H9 (cell line): ENCODE data around the gene KIZ. TPM values are rescaled to one million over a fixed set of nuclear protein-coding genes. Genes with fewer than 3 reads are reported as not detected.

ENCODE experiments used
- DNase-seq: peaks from one replicate; pipeline ENCODE4 v3.0.0-alpha.2; 2017
- H2AFZ ChIP-seq: one replicate; pipeline ENCODE4 v1.6.1; 2013; ENCODE audit warnings: mild to moderate bottlenecking, low read length, control low read depth, moderate library complexity
- H2AK5ac ChIP-seq: 2 replicates; pipeline ENCODE4 v1.6.1; 2013; ENCODE audit warnings: low read length, control low read depth, mixed read lengths; ENCODE audit not compliant: insufficient read length
- H2BK120ac ChIP-seq: one replicate; pipeline ENCODE4 v1.6.1; 2013; ENCODE audit warnings: low read depth, mild to moderate bottlenecking, low read length, control low read depth, inconsistent platforms; ENCODE audit not compliant: poor library complexity, severe bottlenecking
- H2BK12ac ChIP-seq: 2 replicates; pipeline ENCODE4 v1.6.1; 2013; ENCODE audit warnings: low read length, control low read depth, mixed read lengths, low read depth; ENCODE audit not compliant: insufficient read length
- H2BK15ac ChIP-seq: 2 replicates; pipeline ENCODE4 v1.6.1; 2013; ENCODE audit warnings: low read depth, low read length, control low read depth
- H2BK20ac ChIP-seq: one replicate; pipeline ENCODE4 v1.6.1; 2013; ENCODE audit warnings: low read depth, mild to moderate bottlenecking, low read length, control low read depth, inconsistent platforms; ENCODE audit not compliant: poor library complexity, severe bottlenecking
- H2BK5ac ChIP-seq: 2 replicates; pipeline ENCODE4 v1.6.1; 2013; ENCODE audit warnings: low read length, control low read depth, mixed read lengths; ENCODE audit not compliant: insufficient read length
- H3K14ac ChIP-seq: 2 replicates; pipeline ENCODE4 v1.6.1; 2013; ENCODE audit warnings: low read length, control low read depth; ENCODE audit not compliant: insufficient read depth
- H3K18ac ChIP-seq: 2 replicates; pipeline ENCODE4 v1.6.1; 2013; ENCODE audit warnings: low read depth, mild to moderate bottlenecking, mixed read lengths, low read length, control low read depth; ENCODE audit not compliant: insufficient read length
- H3K23ac ChIP-seq: 2 replicates; pipeline ENCODE4 v1.6.1; 2013; ENCODE audit warnings: low read length, control low read depth, mixed read lengths, low read depth; ENCODE audit not compliant: insufficient read length
- H3K23me2 ChIP-seq: 2 replicates; pipeline ENCODE4 v1.6.1; 2013; ENCODE audit warnings: low read depth, mild to moderate bottlenecking, mixed read lengths, low read length, control low read depth; ENCODE audit not compliant: insufficient read length, poor library complexity, severe bottlenecking
- H3K27ac ChIP-seq: 2 replicates; pipeline ENCODE4 v1.5.1; 2013; ENCODE audit warnings: low read length, control low read depth, mixed read lengths, low read depth; ENCODE audit not compliant: insufficient read length
- H3K27me3 ChIP-seq: 2 replicates; pipeline ENCODE4 v1.6.1; 2013; ENCODE audit warnings: low read length, control low read depth, inconsistent platforms; ENCODE audit not compliant: insufficient read depth
- H3K4ac ChIP-seq: 2 replicates; pipeline ENCODE4 v1.6.1; 2013; ENCODE audit warnings: low read depth, mild to moderate bottlenecking, control low read depth, inconsistent platforms, low read length, moderate library complexity
- H3K4me1 ChIP-seq: 2 replicates; pipeline ENCODE4 v1.6.1; 2013; ENCODE audit warnings: low read length, control low read depth, inconsistent platforms; ENCODE audit not compliant: insufficient read depth
- H3K4me2 ChIP-seq: 2 replicates; pipeline ENCODE4 v1.6.1; 2013; ENCODE audit warnings: low read length, control low read depth, mixed read lengths; ENCODE audit not compliant: insufficient read length, insufficient read depth
- H3K56ac ChIP-seq: 2 replicates; pipeline ENCODE4 v1.6.1; 2013; ENCODE audit warnings: low read depth, mild to moderate bottlenecking, mixed read lengths, low read length, control low read depth; ENCODE audit not compliant: insufficient read length
- H3K79me1 ChIP-seq: 2 replicates; pipeline ENCODE4 v1.6.1; 2013; ENCODE audit warnings: low read depth, mild to moderate bottlenecking, moderate library complexity, low read length, control low read depth, inconsistent platforms; ENCODE audit not compliant: insufficient read depth, poor library complexity, severe bottlenecking
- H3K79me2 ChIP-seq: 2 replicates; pipeline ENCODE4 v1.6.1; 2013; ENCODE audit warnings: low read length, control low read depth, inconsistent platforms; ENCODE audit not compliant: insufficient read depth
- H3K9ac ChIP-seq: 2 replicates; pipeline ENCODE4 v1.6.1; 2013; ENCODE audit warnings: low read length, control low read depth, mixed read lengths; ENCODE audit not compliant: insufficient read length; ENCODE audit errors: extremely low read depth
- H3K9me3 ChIP-seq: one replicate; pipeline ENCODE4 v1.6.1; 2013; ENCODE audit warnings: low read depth, low read length, inconsistent platforms; ENCODE audit not compliant: control insufficient read depth
- H3T11ph ChIP-seq: one replicate; pipeline ENCODE4 v1.6.1; 2013; ENCODE audit warnings: mild to moderate bottlenecking, low read length, control low read depth, inconsistent platforms
- H4K20me1 ChIP-seq: one replicate; pipeline ENCODE4 v1.6.1; 2013; ENCODE audit not compliant: control insufficient read depth, insufficient read length, insufficient read depth
- H4K5ac ChIP-seq: 2 replicates; pipeline ENCODE4 v1.6.1; 2013; ENCODE audit warnings: low read depth, mild to moderate bottlenecking, mixed read lengths, low read length, control low read depth; ENCODE audit not compliant: insufficient read length
- H4K8ac ChIP-seq: replicated peaks from 2 replicates; pipeline ENCODE4 v1.6.1; 2013; ENCODE audit warnings: low read length, control low read depth, mixed read lengths, low read depth; ENCODE audit not compliant: insufficient read length
- H4K91ac ChIP-seq: 2 replicates; pipeline ENCODE4 v1.6.1; 2013; ENCODE audit warnings: low read depth, mild to moderate bottlenecking, moderate library complexity, mixed read lengths, low read length, control low read depth; ENCODE audit not compliant: insufficient read length
- H3K27ac Mint-ChIP-seq, 3 experiments: 2 replicates in 2 of 3; 3 replicates in 1 of 3; pipeline ENCODE4 v1.8.0; 2020 to 2021; ENCODE audit warnings: mixed read lengths in 3 of 3, mild to moderate bottlenecking in 1 of 3, moderate library complexity in 1 of 3
- H3K27me3 Mint-ChIP-seq: 2 replicates; pipeline ENCODE4 v1.8.0; 2021; ENCODE audit warnings: low read depth, mild to moderate bottlenecking, moderate library complexity, mixed read lengths
- H3K36me3 Mint-ChIP-seq, 3 experiments: 2 replicates in 2 of 3; 3 replicates in 1 of 3; pipeline ENCODE4 v1.8.0; 2020 to 2021; ENCODE audit warnings: low read depth in 3 of 3, mixed read lengths in 3 of 3; ENCODE audit not compliant: insufficient read depth in 1 of 3
- H3K4me1 Mint-ChIP-seq, 2 experiments: 2 replicates each; pipeline ENCODE4 v1.8.0; 2020; ENCODE audit warnings: mixed read lengths in 2 of 2
- H3K4me3 Mint-ChIP-seq, 2 experiments: 2 replicates in 1 of 2; 3 replicates in 1 of 2; pipeline ENCODE4 v1.8.0; 2020 to 2021; ENCODE audit warnings: mild to moderate bottlenecking in 2 of 2, mixed read lengths in 2 of 2, moderate library complexity in 1 of 2
- H3K9me3 Mint-ChIP-seq, 2 experiments: 2 replicates in 1 of 2; 3 replicates in 1 of 2; pipeline ENCODE4 v1.8.0; 2020; ENCODE audit warnings: mild to moderate bottlenecking in 2 of 2, mixed read lengths in 2 of 2, moderate library complexity in 1 of 2
- WGBS: extraction: QIAGEN DNeasy Blood & Tissue Kit; methylation state at CpG from one replicate; pipeline ENCODE4 v1.1.7; 2013; ENCODE audit warnings: missing lambda C conversion rate, low lambda C conversion rate, mixed read lengths; ENCODE audit not compliant: insufficient read length; ENCODE audit errors: extremely low coverage; 5-methylcytosine and 5-hydroxymethylcytosine counted together
- total RNA-seq: library from RNA; stranded (reverse); gene quantifications from 2 replicates; pipeline ENCODE4 v1.2.1, GENCODE V29; 2021
- TF ChIP-seq, protein P1 (sequence below): fragments of 200-600 bp; sonication (generic); conservative IDR thresholded peaks from 3 replicates; pipeline ENCODE4 v1.8.0; 2021; ENCODE audit warnings: antibody characterized with exemption, mild to moderate bottlenecking

The KIZ gene
- total RNA-seq, 1 experiment from 2014 or later = 29.3 TPM

DNA sequence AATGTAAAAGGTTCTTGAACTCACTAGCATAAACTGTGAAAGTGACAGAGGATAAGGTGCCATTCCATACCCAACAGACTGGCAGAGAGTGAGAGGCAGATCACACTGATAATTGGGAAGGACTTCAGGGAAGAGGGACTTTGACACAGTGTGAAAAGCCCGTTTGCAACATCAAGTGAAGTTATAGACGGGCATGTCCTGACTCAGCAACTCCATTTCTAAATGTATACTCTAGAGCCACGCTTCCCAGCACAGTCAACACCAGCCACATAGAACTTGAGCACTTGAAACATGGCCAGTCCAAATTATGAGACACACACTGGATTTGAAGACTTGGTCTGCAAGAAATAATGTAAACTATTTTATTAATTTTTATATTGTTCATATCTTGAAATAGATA, 131.3 kb downstream of the KIZ start:
- no peak overlapping the region for H3K4ac ChIP-seq
- TF ChIP-seq, protein P1, sequence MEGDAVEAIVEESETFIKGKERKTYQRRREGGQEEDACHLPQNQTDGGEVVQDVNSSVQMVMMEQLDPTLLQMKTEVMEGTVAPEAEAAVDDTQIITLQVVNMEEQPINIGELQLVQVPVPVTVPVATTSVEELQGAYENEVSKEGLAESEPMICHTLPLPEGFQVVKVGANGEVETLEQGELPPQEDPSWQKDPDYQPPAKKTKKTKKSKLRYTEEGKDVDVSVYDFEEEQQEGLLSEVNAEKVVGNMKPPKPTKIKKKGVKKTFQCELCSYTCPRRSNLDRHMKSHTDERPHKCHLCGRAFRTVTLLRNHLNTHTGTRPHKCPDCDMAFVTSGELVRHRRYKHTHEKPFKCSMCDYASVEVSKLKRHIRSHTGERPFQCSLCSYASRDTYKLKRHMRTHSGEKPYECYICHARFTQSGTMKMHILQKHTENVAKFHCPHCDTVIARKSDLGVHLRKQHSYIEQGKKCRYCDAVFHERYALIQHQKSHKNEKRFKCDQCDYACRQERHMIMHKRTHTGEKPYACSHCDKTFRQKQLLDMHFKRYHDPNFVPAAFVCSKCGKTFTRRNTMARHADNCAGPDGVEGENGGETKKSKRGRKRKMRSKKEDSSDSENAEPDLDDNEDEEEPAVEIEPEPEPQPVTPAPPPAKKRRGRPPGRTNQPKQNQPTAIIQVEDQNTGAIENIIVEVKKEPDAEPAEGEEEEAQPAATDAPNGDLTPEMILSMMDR = no peak
- H3K56ac ChIP-seq = no peak overlapping the region
- no peak overlapping the region for H3K27ac ChIP-seq
- H3T11ph ChIP-seq = no peak overlapping the region
- no peak overlapping the region for H4K8ac ChIP-seq
- no CpG with 5 or more reads among the region's 3 CpGs for WGBS
- no peaks in the 10 kb centered on the region for H4K20me1 ChIP-seq
- no peak overlapping the region for H3K23ac ChIP-seq
- H2AK5ac ChIP-seq = no peak overlapping the region
- H2BK20ac ChIP-seq = no peak overlapping the region
- H3K27ac Mint-ChIP-seq = no peak overlapping the region
- no peaks in the 10 kb centered on the region; a peak in 1 of 7 replicates for H3K36me3 Mint-ChIP-seq
- no peak overlapping the region for H3K18ac ChIP-seq
- no peak for DNase-seq
- no peaks in the 10 kb centered on the region; the same call in 1 of the 2 replicates for H3K27me3 Mint-ChIP-seq
- H3K27me3 ChIP-seq = no peaks in the 10 kb centered on the region; the same call in 1 of the 2 replicates
- H3K4me1 ChIP-seq = no peaks in the 10 kb centered on the region
- no peak overlapping the region for H2BK120ac ChIP-seq
- no peaks in the 10 kb centered on the region for H3K9me3 ChIP-seq
- no peak overlapping the region for H3K14ac ChIP-seq
- H3K9ac ChIP-seq = no peak overlapping the region
- H3K23me2 ChIP-seq = no peaks in the 10 kb centered on the region
- no peak overlapping the region for H3K4me3 Mint-ChIP-seq
- no peak overlapping the region for H2BK12ac ChIP-seq
- no peak overlapping the region for H4K91ac ChIP-seq
- no peaks in the 10 kb centered on the region for H3K79me1 ChIP-seq
- no peak overlapping the region for H2BK5ac ChIP-seq
- H3K79me2 ChIP-seq = no peaks in the 10 kb centered on the region
- no peaks in the 10 kb centered on the region for H3K4me1 Mint-ChIP-seq
- H3K9me3 Mint-ChIP-seq = no peaks in the 10 kb centered on the region; a peak in 1 of 5 replicates
- H3K4me2 ChIP-seq = no peak overlapping the region
- no peak overlapping the region for H4K5ac ChIP-seq
- H2BK15ac ChIP-seq = no peak overlapping the region
- no peak overlapping the region for H2AFZ ChIP-seq
